Midbrain (tissue), 1 donor: Measurements from ENCODE around the gene MOBP.
A peak's percentile ranks its signal among the peaks of the same experiment; 100 is the strongest.

Experiments used
- DNase-seq: peaks from one replicate; lab custom pipeline; 2025; lab: John Stamatoyannopoulos, UW

The MOBP gene

DNA sequence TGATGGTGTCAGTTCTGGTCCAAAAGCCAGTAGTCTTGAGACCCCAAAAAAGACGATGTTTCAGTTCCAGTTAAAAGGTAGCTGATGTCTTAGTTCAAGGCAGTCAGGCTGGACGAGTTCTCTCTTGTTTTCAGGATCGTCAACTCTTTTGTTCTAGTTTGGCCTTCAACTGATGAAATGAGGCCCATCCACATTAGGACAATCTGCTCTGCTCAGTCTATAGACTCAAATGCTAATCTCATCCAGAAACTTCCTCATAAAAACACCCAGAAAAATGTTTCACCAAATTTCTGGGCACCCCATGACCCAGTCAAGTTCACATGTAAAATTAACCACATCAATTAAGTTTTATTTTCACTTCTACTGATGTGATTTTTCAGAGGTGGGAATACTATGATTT lies 74.0 kb downstream of the MOBP start:
- no peak for DNase-seq

GRCh38 chr3:39541917-39542329 lies 74.4 kb downstream of the MOBP start:
- peak; percentile 68 for DNase-seq

- DNase-seq, result no peak
Observed at GRCh38 chr3:39542588-39542988, 75.1 kb downstream of the MOBP start.

DNA sequence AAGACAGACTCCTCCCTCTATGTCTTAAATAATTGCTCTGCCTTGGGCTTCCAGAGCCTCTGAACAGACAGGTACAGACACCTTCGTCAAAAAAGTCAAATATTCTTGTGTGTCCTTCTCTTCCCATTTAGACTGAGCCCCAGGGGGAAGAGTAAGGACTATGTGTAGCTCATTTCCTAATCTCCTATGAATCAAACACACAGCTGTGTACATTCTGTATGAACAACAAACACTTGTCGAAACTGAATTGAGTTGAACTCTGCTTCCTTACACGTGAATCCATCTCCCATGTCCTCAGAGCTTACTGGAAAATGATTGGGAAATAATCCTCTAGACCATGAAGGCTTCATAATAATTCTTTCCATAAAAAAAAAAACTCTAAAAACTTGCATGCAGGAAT lies 80.8 kb downstream of the MOBP start:
- DNase-seq, result no peak

- DNase-seq, result no peak
Observed at GRCh38 chr3:39550354-39551051, 83.0 kb downstream of the MOBP start.
